ENCODE measurements around the gene FUOM.
"Not testable (repeated sequence)": the region's sequence is repeated elsewhere in the genome, so short reads cannot be mapped to it uniquely, and the experiment has no call there.

Gene FUOM

GRCh38 chr10:133375357-133376115 lies 17.7 kb upstream of the FUOM start:
- Histone ChIP-seq H3K4me1 (ENCODE audit: control insufficient read depth in 1 of 2, insufficient read depth in 2 of 2, low read length in 2 of 2) (peaks cover 0 to 32% of the 10 kb centered on the region in 2 donors), H3K27ac (ENCODE audit: low read length) (no peak overlapping the region), H3K27me3 (ENCODE audit: low read depth, low read length) (no peaks in the 10 kb centered on the region), H3K9me3 (ENCODE audit: control insufficient read depth in 1 of 2, low read length in 2 of 2) (no peaks in the 10 kb centered on the region), H3K36me3 (ENCODE audit: control insufficient read depth in 1 of 2, insufficient read depth in 2 of 2, low read length in 2 of 2) (peaks cover 1 to 4% of the 10 kb centered on the region in 2 donors), H3K4me3 (ENCODE audit: low read depth in 1 of 2, low read length in 2 of 2) (no peak overlapping the region)

- peaks cover 0 to 22% of the 10 kb centered on the region in 2 donors for H3K4me1 ChIP-seq (ENCODE audit: control insufficient read depth in 1 of 2, insufficient read depth in 2 of 2, low read length in 2 of 2)
- peak within 1 kb of the TSS; percentile 63 for H3K27ac ChIP-seq (ENCODE audit: low read length)
- H3K9me3 ChIP-seq (ENCODE audit: control insufficient read depth in 1 of 2, low read length in 2 of 2) = no peaks in the 10 kb centered on the region
- no peaks in the 10 kb centered on the region for H3K27me3 ChIP-seq (ENCODE audit: low read depth, low read length)
- H3K36me3 ChIP-seq (ENCODE audit: control insufficient read depth in 1 of 2, insufficient read depth in 2 of 2, low read length in 2 of 2) = peaks cover 20 to 25% of the 10 kb centered on the region in 2 donors
- H3K4me3 ChIP-seq (ENCODE audit: low read depth in 1 of 2, low read length in 2 of 2) = peak within 1 kb of the TSS; percentile 37 to 63
These were observed 15.6 kb upstream of the FUOM start, which contains the start of gene ECHS1 for GRCh38 chr10:133373174-133374090. TSS of gene ECHS1 (minus strand) at chr10:133373354. CDS start at chr10:133373333, 21 bp downstream.

GRCh38 chr10:133372507-133372906 lies 14.7 kb upstream of the FUOM start:
- Histone ChIP-seq H3K27me3 (ENCODE audit: low read depth, low read length) (no peaks in the 10 kb centered on the region), H3K4me3 (ENCODE audit: low read depth in 1 of 2, low read length in 2 of 2) (peak overlapping the region in 1 of 2 donors; percentile 46), H3K27ac (ENCODE audit: low read length) (no peak overlapping the region), H3K4me1 (ENCODE audit: control insufficient read depth in 1 of 2, insufficient read depth in 2 of 2, low read length in 2 of 2) (peaks cover 0 to 15% of the 10 kb centered on the region in 2 donors), H3K9me3 (ENCODE audit: control insufficient read depth in 1 of 2, low read length in 2 of 2) (no peaks in the 10 kb centered on the region), H3K36me3 (ENCODE audit: control insufficient read depth in 1 of 2, insufficient read depth in 2 of 2, low read length in 2 of 2) (peaks cover 25 to 30% of the 10 kb centered on the region in 2 donors)

GRCh38 chr10:133370030-133370786 lies 12.4 kb upstream of the FUOM start:
- Histone ChIP-seq H3K9me3 (ENCODE audit: control insufficient read depth in 1 of 2, low read length in 2 of 2) (no peaks in the 10 kb centered on the region), H3K27me3 (ENCODE audit: low read depth, low read length) (no peaks in the 10 kb centered on the region), H3K4me1 (ENCODE audit: control insufficient read depth in 1 of 2, insufficient read depth in 2 of 2, low read length in 2 of 2) (peaks cover 0 to 15% of the 10 kb centered on the region in 2 donors), H3K36me3 (ENCODE audit: control insufficient read depth in 1 of 2, insufficient read depth in 2 of 2, low read length in 2 of 2) (peaks cover 39 to 48% of the 10 kb centered on the region in 2 donors), H3K4me3 (ENCODE audit: low read depth in 1 of 2, low read length in 2 of 2) (no peak overlapping the region), H3K27ac (ENCODE audit: low read length) (no peak overlapping the region)

GRCh38 chr10:133368153-133368552 lies 10.3 kb upstream of the FUOM start:
- Histone ChIP-seq H3K27me3 (ENCODE audit: low read depth, low read length) (no peaks in the 10 kb centered on the region), H3K9me3 (ENCODE audit: control insufficient read depth in 1 of 2, low read length in 2 of 2) (no peaks in the 10 kb centered on the region), H3K36me3 (ENCODE audit: control insufficient read depth in 1 of 2, insufficient read depth in 2 of 2, low read length in 2 of 2) (peaks cover 48 to 68% of the 10 kb centered on the region in 2 donors), H3K4me3 (ENCODE audit: low read depth in 1 of 2, low read length in 2 of 2) (no peak overlapping the region), H3K27ac (ENCODE audit: low read length) (no peak overlapping the region), H3K4me1 (ENCODE audit: control insufficient read depth in 1 of 2, insufficient read depth in 2 of 2, low read length in 2 of 2) (peaks cover 0 to 9% of the 10 kb centered on the region in 2 donors)

GRCh38 chr10:133367461-133367860 lies 9.6 kb upstream of the FUOM start:
- H3K27ac ChIP-seq (ENCODE audit: low read length); H3K27me3 ChIP-seq (ENCODE audit: low read depth, low read length); H3K4me1 ChIP-seq (ENCODE audit: control insufficient read depth in 1 of 2, insufficient read depth in 2 of 2, low read length in 2 of 2); H3K4me3 ChIP-seq (ENCODE audit: low read depth in 1 of 2, low read length in 2 of 2); H3K9me3 ChIP-seq (ENCODE audit: control insufficient read depth in 1 of 2, low read length in 2 of 2): not testable (repeated sequence)
- H3K36me3 ChIP-seq (ENCODE audit: control insufficient read depth in 1 of 2, insufficient read depth in 2 of 2, low read length in 2 of 2) = peaks cover 50 to 75% of the 10 kb centered on the region in 2 donors

- Histone ChIP-seq H3K27ac (ENCODE audit: low read length) (no peak overlapping the region), H3K4me1 (ENCODE audit: control insufficient read depth in 1 of 2, insufficient read depth in 2 of 2, low read length in 2 of 2) (peaks cover 0 to under 1% of the 10 kb centered on the region in 2 donors), H3K9me3 (ENCODE audit: control insufficient read depth in 1 of 2, low read length in 2 of 2) (no peaks in the 10 kb centered on the region), H3K36me3 (ENCODE audit: control insufficient read depth in 1 of 2, insufficient read depth in 2 of 2, low read length in 2 of 2) (peaks cover 55 to 82% of the 10 kb centered on the region in 2 donors), H3K4me3 (ENCODE audit: low read depth in 1 of 2, low read length in 2 of 2) (no peak overlapping the region), H3K27me3 (ENCODE audit: low read depth, low read length) (no peaks in the 10 kb centered on the region)
These were observed 8.9 kb upstream of the FUOM start for GRCh38 chr10:133366751-133367150.

- Histone ChIP-seq H3K4me3 (ENCODE audit: low read depth in 1 of 2, low read length in 2 of 2) (no peak overlapping the region), H3K9me3 (ENCODE audit: control insufficient read depth in 1 of 2, low read length in 2 of 2) (no peaks in the 10 kb centered on the region), H3K36me3 (ENCODE audit: control insufficient read depth in 1 of 2, insufficient read depth in 2 of 2, low read length in 2 of 2) (peaks cover 55 to 84% of the 10 kb centered on the region in 2 donors), H3K27ac (ENCODE audit: low read length) (no peak overlapping the region), H3K4me1 (ENCODE audit: control insufficient read depth in 1 of 2, insufficient read depth in 2 of 2, low read length in 2 of 2) (no peaks in the 10 kb centered on the region), H3K27me3 (ENCODE audit: low read depth, low read length) (no peaks in the 10 kb centered on the region)
These were observed 8.3 kb upstream of the FUOM start for GRCh38 chr10:133366130-133366478.

GRCh38 chr10:133365461-133366129 lies 7.8 kb upstream of the FUOM start:
- H3K9me3 ChIP-seq (ENCODE audit: control insufficient read depth in 1 of 2, low read length in 2 of 2) = no peaks in the 10 kb centered on the region
- H3K4me1 ChIP-seq (ENCODE audit: control insufficient read depth in 1 of 2, insufficient read depth in 2 of 2, low read length in 2 of 2) = no peaks in the 10 kb centered on the region
- peaks cover 54 to 83% of the 10 kb centered on the region in 2 donors for H3K36me3 ChIP-seq (ENCODE audit: control insufficient read depth in 1 of 2, insufficient read depth in 2 of 2, low read length in 2 of 2)
- H3K4me3 ChIP-seq (ENCODE audit: low read depth in 1 of 2, low read length in 2 of 2) = no peak overlapping the region
- no peak overlapping the region for H3K27ac ChIP-seq (ENCODE audit: low read length)
- H3K27me3 ChIP-seq (ENCODE audit: low read depth, low read length) = no peaks in the 10 kb centered on the region

GRCh38 chr10:133364645-133365431 lies 7.0 kb upstream of the FUOM start:
- H3K27ac ChIP-seq (ENCODE audit: low read length) = no peak overlapping the region
- H3K36me3 ChIP-seq (ENCODE audit: control insufficient read depth in 1 of 2, insufficient read depth in 2 of 2, low read length in 2 of 2) = peaks cover 47 to 76% of the 10 kb centered on the region in 2 donors
- no peak overlapping the region for H3K4me3 ChIP-seq (ENCODE audit: low read depth in 1 of 2, low read length in 2 of 2)
- no peaks in the 10 kb centered on the region for H3K4me1 ChIP-seq (ENCODE audit: control insufficient read depth in 1 of 2, insufficient read depth in 2 of 2, low read length in 2 of 2)
- H3K27me3 ChIP-seq (ENCODE audit: low read depth, low read length) = no peaks in the 10 kb centered on the region
- no peaks in the 10 kb centered on the region for H3K9me3 ChIP-seq (ENCODE audit: control insufficient read depth in 1 of 2, low read length in 2 of 2)

Data from muscle layer of duodenum (tissue), 2 donors.